Stimulated activated CD4-positive, alpha-beta T cell treated with anti-CD3 and anti-CD28 coated beads, Interleukin-12 subunit alpha, Interleukin-12 subunit beta, amount 100 ng/mL, for 24 hours (primary cell): ENCODE results near the gene CXCL1.

Source experiments
- DNase-seq, 2 experiments: peaks; one replicate each; pipeline ENCODE4 v3.0.0-alpha.2; 2020; ENCODE audit warnings: low read depth in 2 of 2

Gene CXCL1

GRCh38 chr4:73869130-73870055, at the start of gene CXCL1:
CXCL1 (plus strand) TSS chr4:73869393; CDS start chr4:73869471, 78 bp downstream.
- no peak for DNase-seq

GRCh38 chr4:73821325-73821724, 47.9 kb upstream of the CXCL1 start:
- DNase-seq: no peak

- DNase-seq: no peak
Measured at GRCh38 chr4:73822389-73822788, 46.8 kb upstream of the CXCL1 start.

- DNase-seq: no peak
Measured at GRCh38 chr4:73822812-73823504, 46.2 kb upstream of the CXCL1 start.

- DNase-seq: no peak
Measured at GRCh38 chr4:73823760-73824159, 45.4 kb upstream of the CXCL1 start.

- no peak for DNase-seq
Measured at GRCh38 chr4:73828956-73829355, 40.2 kb upstream of the CXCL1 start.

- no peak for DNase-seq
Measured at GRCh38 chr4:73831569-73831968, 37.6 kb upstream of the CXCL1 start.

DNA sequence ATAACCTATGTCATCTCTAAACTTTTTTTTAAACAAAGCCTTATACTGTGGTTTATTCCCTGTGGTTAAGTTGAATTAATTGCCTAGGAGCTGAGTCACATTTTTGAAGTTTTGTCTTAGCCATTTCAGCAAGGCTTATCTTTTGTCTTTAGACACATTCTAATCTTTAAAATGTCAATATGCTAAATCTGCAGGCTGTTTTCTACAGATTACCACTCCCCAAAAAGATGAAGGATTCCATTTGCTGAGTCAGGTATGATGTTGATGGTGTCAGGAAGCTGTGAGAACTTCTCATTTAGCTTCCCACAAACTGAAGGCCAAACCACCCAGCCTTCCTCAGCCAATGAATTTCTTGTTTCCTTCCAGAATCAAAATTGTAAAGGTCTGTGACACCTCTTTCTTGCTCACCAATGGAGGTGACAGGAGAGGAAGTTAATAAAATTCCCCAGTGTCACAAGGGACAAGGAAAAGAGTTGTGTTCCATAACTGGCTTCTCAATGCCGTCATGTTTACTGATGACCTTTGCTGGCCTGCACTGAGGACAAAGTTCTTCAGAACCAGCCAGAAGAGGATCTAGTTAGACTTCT, 36.4 kb upstream of the CXCL1 start:
- no peak for DNase-seq

- DNase-seq: no peak
Measured at GRCh38 chr4:73836373-73837279, 32.6 kb upstream of the CXCL1 start, which contains the start of gene CXCL6. CXCL6 (plus strand) TSS chr4:73836678; CDS start chr4:73836751, 73 bp downstream.

- DNase-seq: no peak
Measured at GRCh38 chr4:73839071-73839470, 30.1 kb upstream of the CXCL1 start.

GRCh38 chr4:73839715-73840114, 29.5 kb upstream of the CXCL1 start:
- no peak for DNase-seq

GRCh38 chr4:73841243-73841925, 27.8 kb upstream of the CXCL1 start:
- no peak for DNase-seq

DNA sequence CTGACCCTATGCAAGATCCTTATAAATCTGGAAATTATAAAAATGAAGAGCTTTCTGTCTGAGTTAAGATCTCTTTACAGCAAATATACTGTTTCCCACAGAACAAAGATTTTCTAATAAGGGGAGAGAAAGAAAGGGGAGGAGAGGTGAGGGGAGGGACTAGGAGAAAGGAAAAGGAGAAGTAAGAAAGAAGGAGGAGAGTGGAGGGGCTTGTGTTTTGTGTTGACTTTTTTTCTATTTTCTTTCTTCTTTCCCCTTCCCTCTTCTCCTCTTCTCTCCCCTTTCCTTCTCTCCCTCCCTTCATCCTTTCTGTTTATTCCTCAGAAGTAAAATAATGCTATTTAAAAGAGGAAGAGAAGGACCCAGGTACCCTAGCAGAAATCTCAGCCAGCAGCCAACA, 26.5 kb upstream of the CXCL1 start:
- no peak for DNase-seq

DNA sequence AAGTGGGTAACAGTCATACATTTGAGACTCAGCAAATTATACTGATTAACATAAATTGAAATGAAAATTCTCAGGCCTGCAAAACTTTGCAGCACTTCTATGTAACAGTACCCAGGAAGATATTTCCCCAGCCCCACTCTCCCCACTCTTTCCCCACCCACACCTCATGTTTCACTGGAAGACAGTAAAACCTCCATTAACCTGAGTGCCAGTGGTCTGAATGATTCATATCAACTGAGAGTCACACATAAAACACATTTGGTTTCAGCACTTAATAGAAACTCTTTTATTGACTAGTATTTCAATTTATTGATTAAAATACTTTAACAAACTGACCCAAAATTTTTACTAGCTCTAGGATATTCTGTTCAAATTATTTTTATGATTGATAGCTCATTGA, 25.8 kb upstream of the CXCL1 start:
- DNase-seq: no peak

DNA sequence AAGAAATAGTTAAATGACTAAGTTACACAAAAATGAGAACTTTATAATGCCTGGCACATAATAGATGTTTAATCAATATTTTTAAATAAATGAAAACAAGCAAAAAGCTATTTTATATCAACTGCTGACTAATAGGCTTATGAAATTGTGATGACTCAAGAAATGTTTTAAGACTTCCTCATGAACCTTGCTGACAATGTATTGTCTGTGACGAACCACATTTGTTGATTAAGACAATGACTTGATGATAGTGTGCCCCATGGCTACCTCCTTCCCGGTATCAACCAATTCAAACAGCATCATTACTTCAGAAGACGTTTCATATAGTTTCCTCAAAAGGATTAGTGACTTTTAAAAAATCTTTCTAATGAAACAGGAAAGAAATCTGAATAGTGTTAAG, 24.8 kb upstream of the CXCL1 start:
- DNase-seq: no peak

DNA sequence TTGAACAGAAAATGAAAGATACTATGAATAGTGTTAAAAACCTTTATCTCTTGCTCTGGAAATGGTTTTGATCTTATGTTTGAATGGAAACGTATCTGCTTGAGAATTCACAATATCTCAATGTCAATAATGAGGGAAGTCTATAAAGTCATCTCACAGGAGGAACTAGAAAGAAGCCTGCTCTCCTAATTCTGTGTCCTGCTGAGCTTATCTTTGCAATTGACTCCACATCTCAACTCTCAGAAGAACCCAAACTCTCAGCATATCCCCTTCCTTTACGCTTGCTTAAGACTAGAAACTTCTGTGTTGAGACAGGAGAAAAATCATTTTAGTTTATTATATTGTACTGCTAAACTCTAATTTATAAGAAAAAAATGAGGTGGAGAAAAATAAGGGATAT, 24.4 kb upstream of the CXCL1 start:
- no peak for DNase-seq

GRCh38 chr4:73847526-73848182, 21.5 kb upstream of the CXCL1 start:
- no peak for DNase-seq

DNA sequence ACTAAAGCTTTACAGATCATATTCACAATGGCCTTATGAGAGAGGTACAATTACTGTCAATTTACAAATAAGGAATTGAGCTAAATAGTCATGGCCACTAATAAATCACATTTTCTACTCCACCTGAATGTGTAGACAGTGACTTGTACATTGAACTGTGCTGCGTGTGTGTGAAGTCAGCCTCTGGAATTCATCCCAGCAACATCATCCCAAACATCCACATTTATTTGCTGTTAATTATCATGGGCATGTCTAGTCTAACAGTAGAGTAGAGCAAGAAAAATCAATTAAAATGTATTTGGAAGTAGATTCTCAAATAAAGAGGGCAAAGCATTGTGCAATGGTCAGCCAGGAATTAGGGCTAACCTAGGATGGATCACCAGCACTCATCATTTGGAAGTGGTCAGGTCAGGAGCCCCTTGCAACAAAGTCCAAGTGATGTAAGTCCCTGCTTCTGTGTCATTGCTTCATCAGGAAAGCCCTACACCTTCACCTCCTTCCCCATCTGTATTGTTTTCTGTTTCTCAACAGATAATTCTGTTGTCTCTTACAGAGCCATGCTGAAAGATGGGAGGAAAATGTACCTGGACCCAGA, 20.9 kb upstream of the CXCL1 start:
- no peak for DNase-seq

- no peak for DNase-seq
Measured at GRCh38 chr4:73850261-73850970, 18.8 kb upstream of the CXCL1 start.
